Cardiac fibroblast (primary cell): Measurements from ENCODE around the gene ATF7IP.
A peak's percentile ranks its signal among the peaks of the same experiment; 100 is the strongest.
"Not testable (repeated sequence)": the region's sequence is repeated elsewhere in the genome, so short reads cannot be mapped to it uniquely, and the experiment has no call there.

Source experiments
- DNase-seq, 2 donors: peaks; one replicate each; pipeline versions ENCODE4 v3.0.0 to v3.0.0-alpha.2; 2010; ENCODE audit warnings: low read depth in 2 of 2
- H3K4me3 ChIP-seq, 2 donors: replicated peaks in 1 of 2; 1 replicate in 1 of 2; 2 replicates in 1 of 2; pipeline ENCODE4 v1.5.1; 2011; ENCODE audit warnings: low read depth in 2 of 2, low read length in 2 of 2, mild to moderate bottlenecking in 2 of 2, moderate library complexity in 1 of 2
- TF ChIP-seq, protein P1 (sequence below): IDR thresholded peaks from one replicate; pipeline ENCODE4 v1.5.1; 2011; ENCODE audit warnings: low read depth, mild to moderate bottlenecking, low read length, inconsistent platforms

Gene ATF7IP

GRCh38 chr12:14365294-14366208 is at the start of gene ATF7IP:
TSS of gene ATF7IP (plus strand) at chr12:14365682. CDS start at chr12:14423916, 58,234 bp downstream.
- DNase-seq = peak; percentile 98 to 99
- H3K4me3 ChIP-seq = peak within 1 kb of the TSS; percentile 62 to 67
- TF ChIP-seq, protein P1, sequence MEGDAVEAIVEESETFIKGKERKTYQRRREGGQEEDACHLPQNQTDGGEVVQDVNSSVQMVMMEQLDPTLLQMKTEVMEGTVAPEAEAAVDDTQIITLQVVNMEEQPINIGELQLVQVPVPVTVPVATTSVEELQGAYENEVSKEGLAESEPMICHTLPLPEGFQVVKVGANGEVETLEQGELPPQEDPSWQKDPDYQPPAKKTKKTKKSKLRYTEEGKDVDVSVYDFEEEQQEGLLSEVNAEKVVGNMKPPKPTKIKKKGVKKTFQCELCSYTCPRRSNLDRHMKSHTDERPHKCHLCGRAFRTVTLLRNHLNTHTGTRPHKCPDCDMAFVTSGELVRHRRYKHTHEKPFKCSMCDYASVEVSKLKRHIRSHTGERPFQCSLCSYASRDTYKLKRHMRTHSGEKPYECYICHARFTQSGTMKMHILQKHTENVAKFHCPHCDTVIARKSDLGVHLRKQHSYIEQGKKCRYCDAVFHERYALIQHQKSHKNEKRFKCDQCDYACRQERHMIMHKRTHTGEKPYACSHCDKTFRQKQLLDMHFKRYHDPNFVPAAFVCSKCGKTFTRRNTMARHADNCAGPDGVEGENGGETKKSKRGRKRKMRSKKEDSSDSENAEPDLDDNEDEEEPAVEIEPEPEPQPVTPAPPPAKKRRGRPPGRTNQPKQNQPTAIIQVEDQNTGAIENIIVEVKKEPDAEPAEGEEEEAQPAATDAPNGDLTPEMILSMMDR = peak; percentile 29

DNA sequence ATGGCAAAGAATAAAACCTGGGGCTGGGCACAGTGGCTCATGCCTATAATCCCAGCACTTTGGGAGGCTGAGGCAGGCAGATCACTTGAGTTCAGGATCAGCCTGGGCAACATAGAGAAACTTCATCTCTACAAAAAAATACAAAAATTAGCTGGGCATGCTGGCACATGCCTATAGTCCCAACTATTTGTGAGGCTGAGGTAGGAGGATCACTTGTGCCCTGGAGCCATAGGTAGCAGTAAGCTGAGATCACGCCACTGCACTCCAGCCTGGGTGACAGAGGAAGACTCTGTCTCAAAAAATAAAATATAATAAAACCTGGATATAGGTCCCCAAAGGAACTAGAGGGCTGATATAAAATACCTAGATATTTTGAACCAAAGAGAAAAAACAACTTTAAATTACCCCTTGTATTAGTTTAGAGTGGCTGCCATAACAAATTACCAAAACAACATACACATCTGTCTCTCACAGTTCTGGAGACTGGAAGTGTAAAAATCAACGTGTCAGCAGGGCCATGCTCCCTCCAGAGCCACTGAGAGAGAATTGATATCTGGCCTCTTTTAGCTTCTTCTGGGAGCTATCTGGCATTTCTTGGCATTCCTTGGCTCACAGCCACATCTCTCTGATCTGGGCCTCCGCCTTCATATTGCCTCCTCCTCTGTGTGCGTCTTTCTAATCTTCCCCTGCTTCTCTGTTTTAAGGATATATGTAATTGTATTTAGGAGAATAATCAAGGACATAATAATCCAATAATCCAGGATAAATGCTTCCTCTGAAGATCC is 47.9 kb upstream of the ATF7IP start:
- DNase-seq = no peak
- no peak overlapping the region for H3K4me3 ChIP-seq
- TF ChIP-seq, protein P1 = no peak

DNA sequence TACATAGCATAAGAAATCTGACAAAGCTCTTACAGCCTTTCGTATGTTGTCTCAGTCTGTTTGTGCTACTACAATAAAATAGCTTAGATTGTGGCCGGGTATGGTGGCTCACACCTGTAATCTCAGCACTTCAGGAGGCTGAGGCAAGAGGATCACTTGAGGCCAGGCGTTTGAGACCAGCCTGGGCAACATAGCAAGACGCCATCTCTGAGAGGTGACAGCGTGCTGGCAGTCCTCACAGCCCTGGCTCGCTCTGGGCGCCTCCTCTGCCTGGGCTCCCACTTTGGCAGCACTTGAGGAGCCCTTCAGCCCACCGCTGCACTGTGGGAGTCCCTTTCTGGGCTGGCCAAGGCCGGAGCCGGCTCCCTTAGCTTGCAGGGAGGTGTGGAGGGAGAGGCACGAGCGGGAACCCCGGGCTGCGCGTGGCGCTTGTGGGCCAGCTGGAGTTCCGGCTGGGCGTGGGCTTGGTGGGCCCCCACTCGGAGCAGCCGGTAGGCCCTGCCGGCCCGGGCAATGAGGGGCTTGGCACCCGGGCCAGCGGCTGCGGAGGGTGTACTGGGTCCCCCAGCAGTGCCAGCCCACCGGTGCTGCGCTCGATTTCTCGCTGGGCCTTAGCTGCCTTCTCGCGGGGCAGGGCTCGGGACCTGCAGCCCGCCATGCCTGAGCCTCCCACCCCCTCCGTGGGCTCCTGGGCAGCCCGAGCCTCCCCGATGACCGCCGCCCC is 45.6 kb upstream of the ATF7IP start:
- not testable (repeated sequence) for H3K4me3 ChIP-seq, DNase-seq

DNA sequence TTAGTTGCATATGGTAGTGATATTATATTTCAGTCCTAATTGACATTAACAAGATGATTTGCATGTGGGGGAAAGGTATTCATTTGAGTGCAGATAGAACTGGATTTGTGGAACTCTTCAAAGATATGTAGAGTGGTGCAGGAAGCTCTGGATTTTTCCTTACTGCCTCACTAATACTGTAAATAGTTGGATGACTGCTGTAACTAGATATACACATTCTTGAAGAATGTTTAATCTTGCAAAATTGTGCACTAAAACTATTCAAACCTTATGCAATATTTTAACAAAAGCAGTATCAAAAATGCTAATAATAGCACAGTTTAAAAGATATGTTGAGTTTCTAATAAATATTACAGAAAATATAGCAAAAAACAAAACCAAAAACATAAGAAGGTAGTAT is 43.1 kb upstream of the ATF7IP start:
- H3K4me3 ChIP-seq = no peak overlapping the region
- TF ChIP-seq, protein P1 = no peak
- peak in 1 of 2 donors; percentile 6 for DNase-seq

DNA sequence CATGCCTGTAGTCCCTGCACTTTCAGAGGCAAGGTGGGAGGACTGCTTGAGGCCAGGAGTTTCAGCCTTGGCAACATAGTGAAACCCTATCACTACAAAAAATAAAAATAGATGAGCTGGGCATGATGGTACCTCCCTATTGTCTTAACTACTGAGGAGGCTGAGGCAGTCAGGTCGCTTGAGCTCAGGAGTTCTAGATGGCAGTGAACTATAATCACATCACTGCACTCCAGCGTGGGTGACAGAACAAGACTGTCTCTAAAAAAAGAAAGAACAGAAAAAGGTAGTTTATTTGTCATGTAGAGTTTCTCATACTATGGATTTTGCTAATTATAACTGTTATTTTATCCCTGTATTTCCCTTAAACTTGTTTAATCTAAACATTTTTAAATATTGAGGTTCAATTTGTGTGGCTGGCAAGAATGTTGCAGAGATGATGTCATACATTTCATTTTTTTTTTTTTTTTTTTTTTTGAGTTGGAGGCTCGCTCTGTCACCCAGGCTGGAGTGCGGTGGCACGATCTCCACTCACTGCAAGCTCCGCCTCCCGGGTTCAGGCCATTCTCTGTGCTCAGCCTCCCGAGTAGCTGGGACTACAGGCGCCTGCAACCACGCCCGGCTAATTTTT is 39.7 kb upstream of the ATF7IP start:
- TF ChIP-seq, protein P1 = no peak
- no peak overlapping the region for H3K4me3 ChIP-seq
- no peak for DNase-seq

DNA sequence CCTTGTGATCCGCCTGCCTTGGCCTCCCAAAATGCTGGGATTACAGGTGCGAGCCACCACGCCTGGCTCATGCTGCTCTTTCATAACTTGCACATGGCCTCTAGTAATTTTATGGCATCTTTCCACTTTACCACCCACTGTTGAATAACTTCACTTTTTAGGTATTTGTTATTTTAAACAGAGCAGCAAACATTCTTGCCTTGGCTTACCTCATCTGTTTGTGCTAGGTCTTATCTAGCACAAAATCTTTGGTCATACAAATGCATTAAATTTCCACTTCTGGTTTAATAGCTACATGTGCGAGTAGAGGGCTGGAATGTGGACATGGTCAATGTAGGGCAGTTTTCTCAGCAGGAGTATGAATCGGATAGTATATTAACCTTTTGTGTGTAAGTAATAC is 38.8 kb upstream of the ATF7IP start:
- TF ChIP-seq, protein P1 = no peak
- H3K4me3 ChIP-seq = no peak overlapping the region
- no peak for DNase-seq
